Heart right ventricle (tissue), 16 donors: Measurements from ENCODE around the gene CDC42BPG. TPM values are rescaled to one million over a fixed set of nuclear protein-coding genes. Genes with fewer than 3 reads are reported as not detected.
A peak's percentile ranks its signal among the peaks of the same experiment; 100 is the strongest.

ENCODE experiments used
- ATAC-seq, 8 donors: fragments of 200-7000 bp; cut with Tn5 transposase; one replicate each; pipeline ENCODE4 v1.9.1; 2020; ENCODE audit warnings: mild to moderate bottlenecking in 8 of 8, moderate library complexity in 8 of 8, moderate number of reproducible peaks in 1 of 8
- DNase-seq, 2 donors: peaks; one replicate each; pipeline ENCODE4 v3.0.0-alpha.2; 2020
- H3K27ac ChIP-seq, 10 donors: fragments of 200-600 bp; sonication (generic) in 2 of 10; one replicate each; pipeline versions ENCODE4 v1.5.0 to v1.8.0; 2020 to 2022; ENCODE audit warnings: mild to moderate bottlenecking in 3 of 10
- H3K27me3 ChIP-seq, 7 donors: fragments of 200-600 bp; one replicate each; pipeline ENCODE4 v1.8.0; 2021 to 2022; ENCODE audit warnings: mild to moderate bottlenecking in 2 of 7
- H3K36me3 ChIP-seq, 9 donors: fragments of 200-600 bp; sonication (generic) in 1 of 9; one replicate each; pipeline versions ENCODE4 v1.5.0 to v1.8.0; 2020 to 2022; ENCODE audit warnings: mild to moderate bottlenecking in 2 of 9
- H3K4me1 ChIP-seq, 9 donors: fragments of 200-600 bp; sonication (generic) in 1 of 9; one replicate each; pipeline versions ENCODE4 v1.5.0 to v1.8.0; 2020 to 2022; ENCODE audit warnings: mild to moderate bottlenecking in 4 of 9
- H3K4me3 ChIP-seq, 10 donors: fragments of 200-600 bp; sonication (generic) in 2 of 10; one replicate each; pipeline versions ENCODE4 v1.5.0 to v1.8.0; 2020 to 2022; ENCODE audit warnings: mild to moderate bottlenecking in 7 of 10, moderate library complexity in 2 of 10
- H3K9me3 ChIP-seq, 11 donors: fragments of 200-600 bp in 10 of 11; sonication (generic) in 2 of 11; one replicate each; pipeline versions ENCODE4 v1.5.0 to v1.8.0; 2013 to 2022; ENCODE audit warnings: mild to moderate bottlenecking in 2 of 11, control low read depth in 1 of 11, moderate library complexity in 1 of 11
- CTCF ChIP-seq, 9 donors: fragments of 200-600 bp; sonication (generic) in 2 of 9; IDR thresholded peaks; one replicate each; pipeline versions ENCODE4 v1.5.0 to v1.8.0; 2021 to 2022; ENCODE audit warnings: antibody characterized with exemption in 9 of 9, mild to moderate bottlenecking in 5 of 9, moderate library complexity in 1 of 9
- WGBS, 2 donors: extraction: QIAGEN DNeasy Blood & Tissue Kit; methylation state at CpG; one replicate each; pipeline ENCODE4 v1.1.7; 2013; ENCODE audit warnings: inconsistent platforms in 1 of 2; 5-methylcytosine and 5-hydroxymethylcytosine counted together
- intact Hi-C, 10 donors: fragments of 100-400 bp; cut with DNase I; formaldehyde crosslinking; loops; one replicate each; pipeline versions ENCODE4 v1.11.1 to v1.14.2; 2022
- polyA plus RNA-seq, 2 donors: library from polyadenylated mRNA; stranded (reverse); fragments of 200-250 nt; gene quantifications; one replicate each; pipeline ENCODE4 v1.2.3, GENCODE V29; 2013
- total RNA-seq, 10 donors: library from RNA; stranded (reverse); fragmentation: NEBNext Ultra II Directional in 3 of 10; extraction: Animal tissue kit (Norgen Biotek cat#: 25700) in 3 of 10; gene quantifications; one replicate each; pipeline versions ENCODE4 v1.2.1 to v1.2.4, GENCODE V29; 2021 to 2023
- donor health status: Arrhythmogenic right ventricular cardiomyopathy.
- donor health status: ischemic (EF 13 %, LVEDD 7.1; RV severe dilation, severe dysfunction).
- donor health status: healthy with polysubstance abuse.
- donor health status: DM: no; HTN: yes; CAD: no.
- donor health status: DM: no; HTN: no; CAD: no.
- donor health status: ischemic (EF 25% LVEDD 6.9; RV normal size, moderate dysfunction).
- donor health status: ischemic (EF 25% LVEDD 5.7; RV mildly dilated, moderate dysfunction).
- donor health status: healthy.
- donor health status: DM: yes; HTN: yes; CAD: no.
- donor health status: Ischemic cardiomyopathy.
- donor health status: ischemic (EF 35%, LVEDD 5.7; RV mildly dilated, moderate dysfunction).
- donor health status: nonischemic (EF 11% LVEDD 7.7; RV severe dilation, severe dysfunction).
- donor health status: DM: yes; HTN: yes; CAD: no.
- donor health status: PGD.
- donor health status: ischemic (EF 29% LVEDD 5.4; RV normal size, mild dysfunction).
- donor health status: nonischemic (EF 23%, LVEDD 6.1; RV moderate dilation, normal function).

Gene CDC42BPG
- total and polyA plus RNA-seq, 12 donors: 0.04 to 1.3 (median 0.27) TPM

- Histone ChIP-seq H3K4me1 (peaks cover 0 to 16% (median 0%) of the 10 kb centered on the region in 9 donors), H3K27me3 (no peaks in the 10 kb centered on the region), H3K36me3 (peaks cover 0 to 45% (median 7%) of the 10 kb centered on the region in 9 donors), H3K27ac (no peak overlapping the region), H3K4me3 (no peak overlapping the region), H3K9me3 (no peaks in the 10 kb centered on the region)
- peak in 1 of 8 donors; percentile 8 for ATAC-seq
- 86 to 89% methylated on average over 9 of the region's 9 CpGs for WGBS, 2 donors
- no peak for DNase-seq
- no peak for TF ChIP-seq CTCF (IDR thresholded peaks at IDR 0.05)
- intact Hi-C loops: loop anchor here in 4 of 10 donors (5.0 to 10.0 kb wide), 3 partner anchors 59 to 326 kb away; partner anchors contain the start of genes TM7SF2 (in 1 of the 4) and ZNHIT2 (in 1 of the 4)
Observed at GRCh38 chr11:64788321-64789215, 55.9 kb downstream of the CDC42BPG start.

- DNase-seq (peak; percentile 34 to 62), ATAC-seq (peak in 6 of 8 donors; percentile 54 to 67 (median 61))
- 53% methylated on average over 15 of the region's 15 CpGs for WGBS, 2 donors
- Histone ChIP-seq H3K27ac (peak overlapping the region in 1 of 10 donors; percentile 11), H3K4me1 (peaks cover 0 to 7% (median 0%) of the 10 kb centered on the region in 9 donors), H3K36me3 (peaks cover 0 to 49% (median 7%) of the 10 kb centered on the region in 9 donors), H3K9me3 (no peaks in the 10 kb centered on the region), H3K4me3 (no peak overlapping the region), H3K27me3 (no peaks in the 10 kb centered on the region)
- TF ChIP-seq CTCF (IDR thresholded peaks at IDR 0.05): peak; percentile 41 to 83 (median 67)
- intact Hi-C loops: loop anchor here in 4 of 10 donors (5.0 to 10.0 kb wide), 3 partner anchors 60 to 327 kb away; partner anchors contain the start of genes TM7SF2 (in 1 of the 4) and ZNHIT2 (in 1 of the 4)
Observed at GRCh38 chr11:64787526-64788320, 56.7 kb downstream of the CDC42BPG start.

- 92% methylated on average over 10 of the region's 10 CpGs for WGBS, 2 donors
- H3K27me3 ChIP-seq: no peaks in the 10 kb centered on the region
- DNase-seq (no peak), ATAC-seq (no peak)
- H3K9me3 ChIP-seq: no peaks in the 10 kb centered on the region
- intact Hi-C loops: loop anchor here in 4 of 10 donors (5.0 to 10.0 kb wide), 3 partner anchors 61 to 328 kb away; partner anchors contain the start of genes TM7SF2 (in 1 of the 4) and ZNHIT2 (in 1 of the 4)
- H3K4me1 ChIP-seq: peaks cover 0 to 5% (median 0%) of the 10 kb centered on the region in 9 donors
- H3K27ac ChIP-seq: no peak overlapping the region
- H3K4me3 ChIP-seq: no peak overlapping the region
- no peak for TF ChIP-seq CTCF (IDR thresholded peaks at IDR 0.05)
- peaks cover 0 to 44% (median 7%) of the 10 kb centered on the region in 9 donors for H3K36me3 ChIP-seq
Observed at GRCh38 chr11:64786308-64786707, 58.1 kb downstream of the CDC42BPG start.
